ENCODE data around the gene PPP2CA.

Gene PPP2CA

GRCh38 chr5:134207696-134208095 is 18.2 kb downstream of the PPP2CA start:
- no peak for TF ChIP-seq ZFX (IDR thresholded peaks at IDR 0.05; ENCODE audit: borderline replicate concordance)
- TF ChIP-seq, protein P1, sequence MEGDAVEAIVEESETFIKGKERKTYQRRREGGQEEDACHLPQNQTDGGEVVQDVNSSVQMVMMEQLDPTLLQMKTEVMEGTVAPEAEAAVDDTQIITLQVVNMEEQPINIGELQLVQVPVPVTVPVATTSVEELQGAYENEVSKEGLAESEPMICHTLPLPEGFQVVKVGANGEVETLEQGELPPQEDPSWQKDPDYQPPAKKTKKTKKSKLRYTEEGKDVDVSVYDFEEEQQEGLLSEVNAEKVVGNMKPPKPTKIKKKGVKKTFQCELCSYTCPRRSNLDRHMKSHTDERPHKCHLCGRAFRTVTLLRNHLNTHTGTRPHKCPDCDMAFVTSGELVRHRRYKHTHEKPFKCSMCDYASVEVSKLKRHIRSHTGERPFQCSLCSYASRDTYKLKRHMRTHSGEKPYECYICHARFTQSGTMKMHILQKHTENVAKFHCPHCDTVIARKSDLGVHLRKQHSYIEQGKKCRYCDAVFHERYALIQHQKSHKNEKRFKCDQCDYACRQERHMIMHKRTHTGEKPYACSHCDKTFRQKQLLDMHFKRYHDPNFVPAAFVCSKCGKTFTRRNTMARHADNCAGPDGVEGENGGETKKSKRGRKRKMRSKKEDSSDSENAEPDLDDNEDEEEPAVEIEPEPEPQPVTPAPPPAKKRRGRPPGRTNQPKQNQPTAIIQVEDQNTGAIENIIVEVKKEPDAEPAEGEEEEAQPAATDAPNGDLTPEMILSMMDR (IDR thresholded peaks at IDR 0.05) = no peak
- no peak overlapping the region for H3K27ac ChIP-seq

- TF ChIP-seq, protein P1 (IDR thresholded peaks at IDR 0.05) = no peak
- no peak overlapping the region for H3K27ac ChIP-seq
These were observed 19.2 kb downstream of the PPP2CA start for GRCh38 chr5:134206627-134207160.

- no peak overlapping the region for H3K27ac ChIP-seq
- TF ChIP-seq ZFX (IDR thresholded peaks at IDR 0.05; ENCODE audit: borderline replicate concordance) = no peak
- TF ChIP-seq, protein P1 (IDR thresholded peaks at IDR 0.05) = no peak
These were observed 21.3 kb downstream of the PPP2CA start for GRCh38 chr5:134204575-134204974.

DNA sequence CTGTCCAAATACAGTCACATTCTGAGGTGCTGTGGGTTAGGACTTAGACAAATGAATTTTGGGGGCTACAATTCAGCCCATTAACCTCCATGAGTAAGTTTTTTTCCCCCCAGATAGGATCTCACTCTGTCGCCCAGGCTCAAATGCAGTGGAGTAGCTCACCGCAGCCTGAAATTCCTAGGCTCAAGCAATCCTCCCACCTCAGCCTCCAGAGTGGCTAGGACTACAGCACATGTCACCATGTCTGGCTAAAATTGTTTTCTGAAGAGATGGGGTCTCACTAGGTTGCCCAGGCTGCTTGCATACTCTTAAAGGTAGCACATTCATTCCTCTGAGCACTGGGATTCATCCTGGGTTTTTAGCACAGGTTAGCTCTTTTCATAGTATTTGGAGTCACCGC is 22.2 kb downstream of the PPP2CA start:
- no peak overlapping the region for H3K27ac ChIP-seq
- TF ChIP-seq, protein P1 (IDR thresholded peaks at IDR 0.05) = no peak
- no peak for TF ChIP-seq ZFX (IDR thresholded peaks at IDR 0.05; ENCODE audit: borderline replicate concordance)

DNA sequence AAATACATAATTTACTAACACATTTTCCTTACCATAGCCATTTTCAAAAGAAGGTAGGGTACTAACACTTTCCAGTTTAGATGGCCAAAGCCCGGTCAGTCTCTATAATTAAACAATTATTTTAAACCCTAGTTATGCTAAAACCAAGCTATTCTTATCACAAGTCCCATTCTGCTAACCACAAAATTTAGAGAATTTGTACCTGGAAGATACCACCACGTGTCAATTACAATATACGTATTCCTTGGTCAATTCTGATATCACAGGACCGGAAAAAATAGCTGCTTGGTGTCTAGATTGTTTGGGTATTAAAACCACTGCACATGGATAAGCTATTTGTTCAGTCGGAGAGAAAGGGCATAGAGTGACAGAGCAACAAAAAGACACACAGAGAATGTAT is 30.2 kb downstream of the PPP2CA start:
- no peak for TF ChIP-seq ZFX (IDR thresholded peaks at IDR 0.05; ENCODE audit: borderline replicate concordance)
- TF ChIP-seq, protein P1 (IDR thresholded peaks at IDR 0.05) = no peak
- H3K27ac ChIP-seq = no peak overlapping the region

DNA sequence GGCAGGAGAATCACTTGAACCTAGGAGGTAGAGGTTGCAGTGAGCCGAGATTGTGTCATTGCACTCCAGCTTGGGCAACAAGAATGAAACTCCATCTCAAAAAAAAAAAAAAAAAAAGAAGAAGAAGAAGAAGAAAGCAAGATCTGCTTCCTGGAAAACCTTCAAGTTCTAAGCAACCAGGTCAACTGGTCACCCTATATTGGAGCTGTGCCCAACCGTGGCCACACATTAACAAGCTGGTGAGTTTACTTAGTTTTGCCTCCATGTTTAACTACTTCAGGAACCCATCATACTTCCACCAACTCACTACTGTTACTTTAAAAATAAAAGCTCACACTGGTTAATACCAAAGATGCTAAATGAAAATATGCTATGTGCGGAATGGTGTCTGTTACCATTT is 36.8 kb downstream of the PPP2CA start:
- H3K27ac ChIP-seq = no peak overlapping the region
- TF ChIP-seq, protein P1 (IDR thresholded peaks at IDR 0.05) = no peak
- no peak for TF ChIP-seq ZFX (IDR thresholded peaks at IDR 0.05; ENCODE audit: borderline replicate concordance)

DNA sequence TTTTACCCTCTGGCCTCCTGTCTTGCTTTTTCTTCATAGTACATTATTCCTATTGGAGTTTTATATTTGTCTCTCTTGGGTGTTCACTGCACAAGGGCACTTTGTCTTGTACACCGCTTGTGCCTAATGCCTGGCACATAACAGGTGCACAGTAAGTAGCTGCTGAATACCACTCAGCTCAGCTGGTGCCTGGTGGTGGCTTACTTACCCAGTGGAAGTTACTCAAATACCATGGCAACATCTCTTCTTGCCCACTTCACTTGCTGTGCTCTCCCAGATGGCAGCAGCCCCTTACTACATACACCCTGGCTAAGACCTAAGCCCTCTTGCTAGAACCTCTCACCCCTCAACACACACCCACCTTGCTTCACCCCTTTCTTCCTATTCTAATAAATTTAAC is 37.8 kb downstream of the PPP2CA start:
- no peak overlapping the region for H3K27ac ChIP-seq
- TF ChIP-seq ZFX (IDR thresholded peaks at IDR 0.05; ENCODE audit: borderline replicate concordance) = no peak
- TF ChIP-seq, protein P1 (IDR thresholded peaks at IDR 0.05) = no peak

All from 22Rv1 (cell line).